Testis (tissue), 2 donors: ENCODE data around the gene SPTSSA.

Experiments used
- CTCF ChIP-seq, 3 experiments: fragments of 450-650 bp in 2 of 3; fragments of 200-600 bp in 1 of 3; sonication (generic) in 1 of 3; IDR thresholded peaks; one replicate each; pipeline ENCODE4 v1.5.1; 2016 to 2019; ENCODE audit warnings: antibody characterized with exemption in 3 of 3, mild to moderate bottlenecking in 2 of 3, moderate library complexity in 1 of 3
- POLR2A ChIP-seq: fragments of 450-650 bp; IDR thresholded peaks from one replicate; pipeline ENCODE4 v1.6.1; 2017; ENCODE audit warnings: antibody characterized with exemption, mild to moderate bottlenecking, moderate library complexity

- no peak for TF ChIP-seq CTCF (IDR thresholded peaks at IDR 0.05)
- no peak for TF ChIP-seq POLR2A
Measured at GRCh38 chr14:34465069-34465859, 3.2 kb upstream of the SPTSSA start.
